Measurements from ENCODE around the gene TEKT2. TPM values are rescaled to one million over a fixed set of nuclear protein-coding genes. Genes with fewer than 3 reads are reported as not detected.

TEKT2 gene
- total RNA-seq = 4.8 TPM

- peak in 2 of 3 donors; percentile 74 to 81 for DNase-seq (ENCODE audit: low read depth in 2 of 3, low spot score in 2 of 3)
Observed at GRCh38 chr1:36083635-36084496, at the start of gene TEKT2. TEKT2 (plus strand) TSS chr1:36084094; CDS start chr1:36084922, 828 bp downstream.

GRCh38 chr1:36034692-36035091 lies 49.2 kb upstream of the TEKT2 start:
- peak in 2 of 3 donors; percentile 27 to 76 for DNase-seq (ENCODE audit: low read depth in 2 of 3, low spot score in 2 of 3)

- DNase-seq (ENCODE audit: low read depth in 2 of 3, low spot score in 2 of 3) = no peak
Observed at GRCh38 chr1:36035154-36035553, 48.7 kb upstream of the TEKT2 start.

- no peak for DNase-seq (ENCODE audit: low read depth in 2 of 3, low spot score in 2 of 3)
Observed at GRCh38 chr1:36040238-36040637, 43.7 kb upstream of the TEKT2 start.

- no peak for DNase-seq (ENCODE audit: low read depth in 2 of 3, low spot score in 2 of 3)
Observed at GRCh38 chr1:36051821-36052220, 32.1 kb upstream of the TEKT2 start.

GRCh38 chr1:36053978-36054377 lies 29.9 kb upstream of the TEKT2 start:
- DNase-seq (ENCODE audit: low read depth in 2 of 3, low spot score in 2 of 3) = no peak

- no peak for DNase-seq (ENCODE audit: low read depth in 2 of 3, low spot score in 2 of 3)
Observed at GRCh38 chr1:36055706-36056105, 28.2 kb upstream of the TEKT2 start.

- DNase-seq (ENCODE audit: low read depth in 2 of 3, low spot score in 2 of 3) = no peak
Observed at GRCh38 chr1:36062315-36062714, 21.6 kb upstream of the TEKT2 start.

GRCh38 chr1:36067871-36068270 lies 16.0 kb upstream of the TEKT2 start:
- no peak for DNase-seq (ENCODE audit: low read depth in 2 of 3, low spot score in 2 of 3)

GRCh38 chr1:36068866-36069265 lies 15.0 kb upstream of the TEKT2 start:
- no peak for DNase-seq (ENCODE audit: low read depth in 2 of 3, low spot score in 2 of 3)

GRCh38 chr1:36070349-36070748 lies 13.5 kb upstream of the TEKT2 start:
- DNase-seq (ENCODE audit: low read depth in 2 of 3, low spot score in 2 of 3) = no peak

- no peak for DNase-seq (ENCODE audit: low read depth in 2 of 3, low spot score in 2 of 3)
Observed at GRCh38 chr1:36076979-36077573, 6.8 kb upstream of the TEKT2 start.

GRCh38 chr1:36080236-36080635 lies 3.7 kb upstream of the TEKT2 start:
- no peak for DNase-seq (ENCODE audit: low read depth in 2 of 3, low spot score in 2 of 3)

- no peak for DNase-seq (ENCODE audit: low read depth in 2 of 3, low spot score in 2 of 3)
Observed at GRCh38 chr1:36080801-36081200, 3.1 kb upstream of the TEKT2 start.

- no peak for DNase-seq (ENCODE audit: low read depth in 2 of 3, low spot score in 2 of 3)
Observed at GRCh38 chr1:36081926-36082485, 1.9 kb upstream of the TEKT2 start.

GRCh38 chr1:36083219-36083618 lies 675 bp upstream of the TEKT2 start:
- no peak for DNase-seq (ENCODE audit: low read depth in 2 of 3, low spot score in 2 of 3)

GRCh38 chr1:36084497-36085115 lies 712 bp downstream of the TEKT2 start:
- no peak for DNase-seq (ENCODE audit: low read depth in 2 of 3, low spot score in 2 of 3)

GRCh38 chr1:36085126-36085525 lies 1.2 kb downstream of the TEKT2 start:
- DNase-seq (ENCODE audit: low read depth in 2 of 3, low spot score in 2 of 3) = no peak

GRCh38 chr1:36085686-36086526 lies 2.0 kb downstream of the TEKT2 start:
- no peak for DNase-seq (ENCODE audit: low read depth in 2 of 3, low spot score in 2 of 3)

- no peak for DNase-seq (ENCODE audit: low read depth in 2 of 3, low spot score in 2 of 3)
Observed at GRCh38 chr1:36086529-36087232, 2.8 kb downstream of the TEKT2 start.

All from hematopoietic multipotent progenitor cell (in vitro differentiated cells).